Fibroblast of mammary gland (primary cell): ENCODE measurements around the gene C1QTNF1.

Experiments
- DNase-seq: peaks from one replicate; pipeline ENCODE4 v3.0.0-alpha.2; 2010; ENCODE audit warnings: low read depth
- H3K4me3 ChIP-seq: 2 replicates; pipeline ENCODE4 v1.5.1; 2011; ENCODE audit warnings: low read depth, mild to moderate bottlenecking, low read length, moderate library complexity; ENCODE audit not compliant: control insufficient read depth
- CTCF ChIP-seq: conservative IDR thresholded peaks from 2 replicates; pipeline ENCODE4 v1.5.1; 2011; ENCODE audit warnings: low read depth, low read length, inconsistent platforms; ENCODE audit not compliant: control insufficient read depth, insufficient read depth

The C1QTNF1 gene

GRCh38 chr17:79090443-79091225, 66.7 kb downstream of the C1QTNF1 start:
- no peak overlapping the region for H3K4me3 ChIP-seq
- peak; percentile 16 for DNase-seq
- no peak for TF ChIP-seq CTCF

GRCh38 chr17:79091226-79091670, 67.3 kb downstream of the C1QTNF1 start:
- H3K4me3 ChIP-seq = no peak overlapping the region
- no peak for TF ChIP-seq CTCF
- no peak for DNase-seq

- DNase-seq = no peak
- no peak overlapping the region for H3K4me3 ChIP-seq
- no peak for TF ChIP-seq CTCF
Measured at GRCh38 chr17:79092567-79092966, 68.6 kb downstream of the C1QTNF1 start.

- DNase-seq = no peak
- TF ChIP-seq CTCF = no peak
- H3K4me3 ChIP-seq = no peak overlapping the region
Measured at GRCh38 chr17:79093270-79093669, 69.3 kb downstream of the C1QTNF1 start.

- DNase-seq = no peak
- no peak for TF ChIP-seq CTCF
- no peak overlapping the region for H3K4me3 ChIP-seq
Measured at GRCh38 chr17:79094261-79094660, 70.3 kb downstream of the C1QTNF1 start.

GRCh38 chr17:79095345-79096055, 71.5 kb downstream of the C1QTNF1 start:
- DNase-seq = no peak
- TF ChIP-seq CTCF = no peak
- no peak overlapping the region for H3K4me3 ChIP-seq
